RKO (cell line): Measurements from ENCODE around the gene ESPL1.
A peak's percentile ranks its signal among the peaks of the same experiment; 100 is the strongest.
"Not testable (repeated sequence)": the region's sequence is repeated elsewhere in the genome, so short reads cannot be mapped to it uniquely, and the experiment has no call there.

Source experiments
- DNase-seq: peaks from one replicate; pipeline ENCODE4 v3.0.0-alpha.2; 2016; ENCODE audit warnings: low spot score

ESPL1 gene

DNA sequence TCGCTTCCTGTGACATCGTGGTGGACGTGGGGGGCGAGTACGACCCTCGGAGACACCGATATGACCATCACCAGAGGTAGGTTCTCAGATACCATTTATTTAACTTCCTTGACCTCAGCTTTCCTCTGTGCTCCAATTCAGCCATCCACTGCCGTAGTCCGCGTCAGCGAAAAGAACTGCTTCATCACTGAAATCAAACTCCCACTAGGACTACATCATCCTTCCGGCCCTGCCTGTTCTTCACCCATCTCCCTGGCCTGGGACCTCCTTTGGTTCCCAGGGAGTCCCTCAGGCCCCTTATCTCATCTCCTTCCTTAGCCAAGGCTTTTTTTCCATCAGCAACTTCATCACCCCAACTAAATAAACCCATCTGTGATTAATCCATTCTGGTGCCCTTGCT is 32.1 kb downstream of the ESPL1 start:
- peak; percentile 71 for DNase-seq

- DNase-seq = no peak
Observed at GRCh38 chr12:53302903-53303302, 34.8 kb downstream of the ESPL1 start.

- no peak for DNase-seq
Observed at GRCh38 chr12:53306826-53307225, 38.7 kb downstream of the ESPL1 start.

DNA sequence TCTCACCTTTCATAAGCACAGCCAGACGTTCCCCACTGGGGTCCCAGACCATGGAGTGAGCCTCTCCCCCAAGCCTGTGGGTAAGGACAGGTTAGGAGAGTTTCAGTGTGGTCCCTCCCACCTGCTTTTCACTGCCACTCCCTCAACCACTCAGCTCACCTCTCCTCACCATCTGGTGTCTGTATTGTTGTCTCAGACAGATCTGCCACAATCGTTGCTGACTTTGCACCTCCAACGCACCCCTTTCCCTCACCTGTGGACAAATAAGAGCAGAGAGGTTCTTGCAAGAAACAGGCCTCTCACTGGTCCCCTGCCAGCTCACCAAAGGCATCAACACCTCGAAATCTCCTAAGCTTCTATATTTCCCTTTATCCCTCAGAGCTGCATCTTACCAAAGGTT is 40.2 kb downstream of the ESPL1 start:
- no peak for DNase-seq

DNA sequence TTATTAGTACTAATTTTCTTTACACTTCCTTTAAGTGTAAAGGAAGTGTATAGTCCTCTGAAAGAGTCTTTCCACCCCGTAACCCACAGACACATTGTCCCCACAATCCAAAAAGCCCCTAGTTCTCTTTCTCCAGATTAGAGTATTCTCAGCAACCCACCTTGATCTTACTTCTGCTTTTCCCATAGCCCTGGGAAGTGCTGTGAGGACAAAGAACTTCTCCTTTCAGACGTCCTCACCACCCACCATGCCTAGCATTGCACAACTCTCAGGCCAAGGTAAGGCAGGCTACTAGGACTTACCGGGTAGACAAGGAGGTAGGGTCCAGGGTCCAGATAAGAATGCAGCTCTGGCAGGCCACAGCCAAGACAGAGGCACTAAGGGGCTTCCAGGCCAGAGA is 45.9 kb downstream of the ESPL1 start:
- no peak for DNase-seq

DNA sequence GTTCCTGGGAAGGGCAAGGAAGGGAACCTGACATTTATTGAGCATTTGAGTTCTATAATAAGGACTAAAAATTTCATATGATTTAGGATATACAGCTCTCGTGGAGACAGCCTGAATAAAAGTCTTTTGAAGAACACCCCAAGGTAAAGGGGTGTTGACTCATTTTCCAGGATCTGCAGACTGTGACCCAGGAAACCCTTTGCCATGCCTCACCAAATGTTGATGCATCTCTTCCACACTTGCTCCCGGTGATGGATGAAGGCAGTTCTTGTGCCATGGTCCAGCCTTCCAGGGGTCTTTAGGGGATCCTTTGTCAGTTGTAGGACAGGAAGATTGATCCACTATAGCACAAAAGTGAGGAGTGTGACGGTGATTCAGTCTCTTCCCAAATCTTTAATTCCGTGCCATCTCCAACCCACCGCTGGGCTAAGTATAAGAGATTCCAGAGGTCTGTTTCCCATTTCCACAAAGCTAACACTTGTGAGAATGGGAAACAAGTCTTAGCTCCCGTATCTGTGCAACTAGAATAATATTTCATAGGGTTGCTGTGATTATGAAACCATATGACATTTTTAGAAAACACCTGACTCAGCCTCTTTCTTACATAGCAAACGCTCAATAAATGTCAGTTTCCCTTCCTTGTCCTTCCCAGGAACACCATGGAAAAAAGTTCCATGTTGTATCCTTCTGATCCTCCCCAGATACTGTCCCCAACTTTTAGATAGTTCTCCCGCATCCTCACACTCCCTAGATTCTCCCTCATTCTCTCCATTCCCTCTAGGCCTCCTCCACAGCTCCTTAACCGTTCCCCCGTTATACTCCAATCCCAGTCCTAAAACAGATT is 52.5 kb downstream of the ESPL1 start:
- peak; percentile 64 for DNase-seq

- DNase-seq = no peak
Observed at GRCh38 chr12:53324113-53324778, 56.1 kb downstream of the ESPL1 start.

DNA sequence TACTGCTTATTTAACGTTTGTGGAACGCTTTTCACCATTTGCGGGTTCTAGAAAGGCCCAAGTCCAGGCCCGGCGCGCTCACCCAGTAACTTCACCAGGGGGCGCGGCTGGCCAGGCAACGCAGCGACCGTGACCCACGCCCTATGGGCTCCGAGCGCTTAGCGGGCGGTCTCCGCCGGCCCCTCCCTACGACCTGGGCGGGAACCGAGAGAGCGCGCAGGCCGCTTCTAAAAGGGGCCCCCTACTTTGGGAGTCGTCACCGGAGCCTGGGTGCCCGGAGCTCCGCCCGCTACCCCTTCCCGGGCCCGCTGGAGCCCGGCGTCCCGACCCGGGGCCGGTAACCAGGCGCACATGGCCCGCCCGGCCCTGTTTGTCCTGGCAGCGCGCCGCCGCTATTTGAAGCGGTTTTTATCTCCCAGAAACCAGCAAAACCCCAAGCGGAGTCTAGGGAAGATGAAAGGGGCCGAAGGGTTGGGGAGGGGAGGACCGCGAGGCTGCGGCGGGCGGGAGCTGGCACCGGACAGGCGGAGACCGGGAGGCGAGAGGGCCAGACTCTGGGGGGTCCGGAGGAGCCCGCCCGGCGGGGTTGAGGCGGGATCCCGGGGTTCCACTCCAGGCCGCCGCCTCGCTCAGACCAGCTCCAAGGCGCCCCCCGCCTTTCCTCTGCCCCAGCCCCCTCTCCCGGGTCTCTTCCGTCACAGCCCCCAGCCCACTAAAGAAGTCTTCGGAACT is 56.8 kb downstream of the ESPL1 start:
- DNase-seq = peak; percentile 94

DNA sequence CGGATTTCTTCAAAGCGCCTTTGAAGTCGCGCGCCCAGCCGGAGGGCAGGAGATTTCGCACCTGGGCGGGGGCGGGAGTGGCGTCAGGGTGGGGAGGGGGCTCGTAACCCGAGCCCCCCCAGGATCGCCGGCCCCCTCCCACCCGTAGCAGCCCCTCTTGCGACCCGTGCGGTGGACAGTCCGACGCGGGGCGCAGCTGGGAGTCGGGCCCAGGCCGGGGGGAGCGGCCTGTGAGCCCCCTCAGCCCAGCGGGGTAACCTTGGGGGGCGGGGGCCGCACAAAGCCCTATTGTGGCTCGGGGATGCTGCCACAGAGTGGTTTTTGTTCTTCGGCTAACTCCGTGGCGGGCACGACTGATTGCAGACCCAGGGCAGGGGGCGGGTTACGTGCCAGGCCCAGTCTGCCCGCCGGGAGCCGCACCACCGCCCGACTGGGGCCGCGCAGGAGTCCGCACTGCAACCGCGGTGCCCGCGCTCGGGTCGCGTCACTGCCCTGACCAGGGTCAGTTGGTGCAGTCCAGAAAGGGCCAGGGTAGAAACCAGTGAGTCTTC is 57.5 kb downstream of the ESPL1 start:
- no peak for DNase-seq

DNA sequence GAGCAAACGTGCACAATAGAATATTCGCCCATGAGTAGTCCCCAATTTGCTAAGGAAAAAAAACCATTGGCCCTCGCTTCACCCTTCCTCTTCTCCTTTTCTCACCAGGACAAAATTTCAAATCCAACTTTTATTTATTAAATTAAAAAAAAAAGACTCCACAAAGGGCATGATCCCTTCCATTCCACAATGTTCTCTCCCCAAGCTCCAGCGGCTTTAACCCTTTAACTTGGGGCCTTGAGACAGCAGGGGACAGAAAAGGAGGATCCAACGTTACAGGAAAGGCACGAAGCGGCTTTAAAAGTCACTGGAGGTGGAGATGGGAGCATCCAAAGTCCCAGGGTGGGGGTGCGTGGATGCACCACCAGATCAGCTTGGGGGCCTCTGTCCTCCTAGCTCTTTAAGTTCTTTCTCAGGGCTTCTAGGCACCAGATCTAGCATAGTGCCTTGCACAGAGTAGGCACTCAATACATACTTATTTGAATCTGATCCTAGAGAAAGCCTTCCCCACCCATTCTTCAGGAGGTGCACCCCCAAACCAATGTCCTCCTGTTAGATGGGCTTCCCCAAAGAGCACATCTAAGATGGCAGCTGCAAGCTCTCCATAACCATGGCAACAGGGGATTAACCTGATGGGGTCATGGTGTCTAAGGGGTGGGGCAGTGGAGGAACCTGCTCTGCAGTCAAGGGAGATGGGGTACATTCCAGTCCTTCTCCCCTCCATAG is 58.5 kb downstream of the ESPL1 start:
- no peak for DNase-seq

DNA sequence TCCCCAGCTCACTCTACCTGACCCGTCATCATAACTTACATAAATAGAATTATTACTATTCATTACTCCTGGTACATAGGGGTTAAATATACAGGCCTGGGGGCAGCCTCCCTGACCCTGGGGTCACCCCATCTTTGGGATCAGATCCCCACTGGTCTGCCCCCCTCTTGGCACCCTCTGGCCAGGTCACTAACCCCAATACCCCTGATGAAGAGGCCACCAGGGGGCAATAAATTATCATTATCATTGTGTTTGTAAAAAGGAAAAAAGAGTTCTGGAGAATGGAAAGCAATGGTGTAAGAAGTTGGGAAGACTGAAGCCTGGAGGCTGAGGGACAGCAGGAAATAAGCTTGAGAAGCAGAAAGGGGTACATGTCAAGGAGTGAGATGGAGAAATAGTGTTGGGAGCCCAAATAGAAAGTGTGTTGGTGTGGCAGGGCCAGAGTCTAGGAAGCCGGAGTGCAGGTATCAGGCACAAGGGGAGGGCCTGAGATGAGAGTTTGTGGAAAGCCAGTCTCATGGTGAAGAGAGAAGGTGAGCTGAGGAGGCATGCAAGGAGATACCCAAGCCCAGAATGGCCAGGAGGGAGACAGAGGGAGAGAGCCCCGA is 59.4 kb downstream of the ESPL1 start:
- DNase-seq = no peak

DNA sequence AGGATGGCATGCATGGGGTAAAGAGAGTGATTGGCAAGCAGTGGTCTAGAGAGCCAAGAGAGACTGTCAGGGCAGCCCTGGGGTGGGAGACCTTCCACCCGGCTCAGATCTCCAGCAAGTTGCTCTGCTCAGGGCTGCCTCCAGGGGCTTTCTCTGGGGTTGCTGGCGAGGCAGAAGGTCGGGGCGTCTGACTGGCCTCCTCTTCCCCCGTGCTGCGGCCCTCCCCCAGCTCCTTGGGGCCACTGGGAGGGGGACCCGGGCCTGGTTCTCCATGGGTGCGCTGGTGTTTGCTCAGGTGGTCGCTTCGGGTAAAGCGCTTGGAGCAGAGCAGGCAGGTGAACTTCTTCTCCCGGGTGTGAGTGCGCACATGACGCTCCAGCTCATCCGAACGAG is 59.9 kb downstream of the ESPL1 start:
- DNase-seq = no peak

GRCh38 chr12:53330671-53331070 is 62.6 kb downstream of the ESPL1 start:
- DNase-seq = no peak

DNA sequence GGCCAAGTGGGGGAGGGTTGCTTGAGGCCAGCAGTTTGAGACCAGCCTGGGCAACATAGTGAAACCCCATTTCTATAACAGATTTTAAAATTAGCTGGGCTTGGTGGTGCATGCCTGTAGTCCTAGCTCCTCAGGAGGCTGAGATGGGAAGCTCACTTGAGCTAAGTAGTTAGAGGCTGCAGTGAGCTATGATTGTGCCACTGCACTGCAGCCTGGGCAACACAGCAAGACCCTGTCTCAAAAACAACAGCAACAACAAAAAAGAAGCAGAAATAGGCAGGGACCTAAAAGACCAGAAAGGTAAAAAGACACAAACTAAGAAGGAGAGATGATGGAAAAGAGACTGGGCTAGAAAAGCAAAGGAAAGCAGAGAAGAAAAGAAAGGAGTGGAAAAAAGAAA is 64.2 kb downstream of the ESPL1 start:
- DNase-seq = not testable (repeated sequence)

GRCh38 chr12:53332744-53333143 is 64.6 kb downstream of the ESPL1 start:
- no peak for DNase-seq

- no peak for DNase-seq
Observed at GRCh38 chr12:53333289-53333688, 65.2 kb downstream of the ESPL1 start.

DNA sequence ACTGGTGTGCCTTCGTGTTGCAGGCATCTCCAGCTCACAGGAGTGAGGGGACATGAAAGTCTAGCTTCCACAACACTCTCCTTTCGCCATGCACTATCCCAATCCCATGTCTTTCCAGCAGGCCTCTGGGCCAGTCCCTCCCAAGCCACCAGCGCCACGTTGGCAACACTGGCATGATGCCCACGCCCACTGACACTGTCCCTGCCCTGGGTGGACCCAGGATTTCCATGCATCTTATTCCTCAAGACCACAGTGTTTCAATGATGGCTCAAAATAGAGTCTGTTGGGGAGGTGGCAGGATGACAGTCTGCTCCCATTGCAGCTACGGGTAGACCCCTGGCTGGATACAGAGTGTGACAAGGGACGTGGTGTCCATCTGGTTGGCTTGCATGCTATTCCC is 65.7 kb downstream of the ESPL1 start:
- no peak for DNase-seq

DNA sequence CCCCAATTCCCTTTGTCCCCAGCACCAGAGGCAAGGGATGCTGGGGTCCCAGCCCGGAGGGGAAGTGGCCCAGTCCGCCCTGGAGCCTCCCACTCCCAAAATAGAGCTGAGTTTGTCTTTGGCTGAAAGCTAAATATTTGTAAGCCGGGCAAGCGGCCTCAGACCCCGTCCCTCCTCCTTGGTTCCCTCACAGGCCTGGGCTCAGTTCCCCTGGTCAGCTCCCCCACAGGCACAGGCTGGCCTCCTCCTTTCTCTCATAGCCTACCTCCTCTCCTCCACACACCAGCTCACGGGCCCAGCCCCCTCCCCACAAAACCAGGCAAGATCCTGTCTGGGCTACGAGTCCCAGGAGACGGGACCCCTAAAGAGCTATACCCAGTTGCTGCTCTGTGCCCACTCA is 66.7 kb downstream of the ESPL1 start:
- DNase-seq = no peak

DNA sequence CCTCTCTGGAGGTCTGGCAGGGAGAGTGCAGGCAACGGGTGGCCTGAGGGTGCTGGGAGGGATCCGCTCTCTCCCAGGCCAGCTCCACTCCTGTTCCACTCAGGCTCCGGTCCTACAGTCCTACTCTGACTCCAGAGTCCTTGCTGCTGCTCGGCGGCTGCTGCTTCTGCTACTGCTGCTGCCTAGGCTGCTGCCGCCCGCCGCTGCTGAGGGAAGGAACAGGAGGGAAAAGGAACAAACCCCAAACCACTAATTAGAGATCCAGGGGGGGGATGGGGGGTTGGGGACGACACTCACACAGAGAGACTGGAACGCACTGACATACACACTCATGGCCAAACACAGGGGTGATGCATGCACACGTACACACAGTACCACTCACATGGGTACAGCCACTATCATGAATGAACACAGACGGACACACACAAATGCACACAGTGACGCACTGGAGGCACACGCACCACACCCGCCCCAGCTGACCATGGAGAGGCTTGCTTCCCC is 68.1 kb downstream of the ESPL1 start, which contains the start of gene SP7:
Gene SP7 (minus strand): TSS at position 174 of the 501 bp plus-strand sequence. CDS start 708 bp downstream, outside the sequence.
- no peak for DNase-seq

- DNase-seq = no peak
Observed at GRCh38 chr12:53338017-53338416, 69.9 kb downstream of the ESPL1 start.

GRCh38 chr12:53338916-53339315 is 70.8 kb downstream of the ESPL1 start:
- no peak for DNase-seq
